HepG2 (cell line): ENCODE data around the gene SNAP23. TPM values are rescaled to one million over a fixed set of nuclear protein-coding genes. Genes with fewer than 3 reads are reported as not detected.
A peak's percentile ranks its signal among the peaks of the same experiment; 100 is the strongest.
"Not testable (repeated sequence)": the region's sequence is repeated elsewhere in the genome, so short reads cannot be mapped to it uniquely, and the experiment has no call there.

ENCODE experiments used
- ATAC-seq: fragments of 200-7000 bp; cut with Tn5 transposase; 3 replicates; pipeline ENCODE4 v1.9.1; 2020; ENCODE audit warnings: mild to moderate bottlenecking, moderate library complexity
- BruUV-seq: library from RNA; stranded (reverse); fragments of 400-500 nt; replicated peaks from 2 replicates; lab custom pipeline; 2021; lab: Mats Ljungman, UMichigan
- CTCF ChIA-PET: fragments of 300-600 bp; formaldehyde crosslinking; extraction: SDS; loops from one replicate; lab custom pipeline; 2021; ENCODE audit warnings: low total read pairs, inconsistent platforms, low intra/inter-chr PET ratio; lab: Yijun Ruan, JAX
- POLR2A ChIA-PET: fragments of 350-600 bp; sonication (Branson Sonifier 250); formaldehyde crosslinking; loops from one replicate; lab custom pipeline; 2020; ENCODE audit warnings: antibody characterized with exemption, inconsistent platforms; lab: Yijun Ruan, JAX
- DNase-seq: peaks from one replicate; pipeline ENCODE4 v3.0.0-alpha.2; 2015; ENCODE audit warnings: low spot score
- FAIRE-seq: peaks from 3 replicates; lab custom pipeline; 2011; peaks lifted over from hg19 to GRCh38; lab: Jason Lieb, UNC
- H2AFZ ChIP-seq: one replicate; pipeline ENCODE4 v1.6.1; 2011; ENCODE audit warnings: low read length, inconsistent platforms
- H3K27ac ChIP-seq: fragments of 300-600 bp; 3 replicates; pipeline ENCODE4 v1.8.0; 2011; ENCODE audit warnings: mixed run types, mild to moderate bottlenecking, mixed read lengths, low read length, inconsistent platforms; ENCODE audit not compliant: insufficient read depth; ENCODE audit errors: extremely low read length
- H3K27me3 ChIP-seq, 2 experiments: fragments of 200-600 bp in 1 of 2; 2 replicates in 1 of 2; 3 replicates in 1 of 2; pipeline versions ENCODE4 v1.6.0 to v1.8.0; 2011; ENCODE audit warnings: low read length in 2 of 2, mild to moderate bottlenecking in 2 of 2, moderate library complexity in 2 of 2, inconsistent platforms in 1 of 2; ENCODE audit not compliant: insufficient read depth in 2 of 2, control insufficient read depth in 1 of 2
- H3K36me3 ChIP-seq, 2 experiments: fragments of 200-600 bp in 1 of 2; replicated peaks in 1 of 2; 2 replicates in 1 of 2; 3 replicates in 1 of 2; pipeline versions ENCODE4 v1.5.1 to v1.8.0; 2011; ENCODE audit warnings: low read length in 2 of 2, inconsistent platforms in 1 of 2; ENCODE audit not compliant: insufficient read depth in 2 of 2, control insufficient read depth in 1 of 2
- H3K4me1 ChIP-seq: 2 replicates; pipeline ENCODE4 v1.5.1; 2012; ENCODE audit warnings: low read length, inconsistent platforms; ENCODE audit not compliant: insufficient read depth
- H3K4me2 ChIP-seq: 2 replicates; pipeline ENCODE4 v1.6.0; 2011; ENCODE audit warnings: low read depth, low read length, inconsistent platforms
- H3K4me3 ChIP-seq, 3 experiments: fragments of 200-600 bp in 1 of 3; sonication (generic), shearing (Covaris generic) in 1 of 3; replicated peaks in 1 of 3; 2 replicates each; pipeline ENCODE4 v1.5.1; 2011 to 2016; ENCODE audit warnings: low read length in 3 of 3, inconsistent platforms in 2 of 3, low read depth in 2 of 3, mild to moderate bottlenecking in 2 of 3, control low read depth in 1 of 3, mixed read lengths in 1 of 3; ENCODE audit not compliant: insufficient read depth in 1 of 3
- H3K79me2 ChIP-seq: one replicate; pipeline ENCODE4 v1.6.1; 2011; ENCODE audit warnings: low read length, inconsistent platforms; ENCODE audit not compliant: insufficient read depth
- H3K9ac ChIP-seq: 2 replicates; pipeline ENCODE4 v1.6.0; 2011; ENCODE audit warnings: mild to moderate bottlenecking, low read depth, low read length, inconsistent platforms; ENCODE audit not compliant: insufficient read depth
- H3K9me3 ChIP-seq: 2 replicates; pipeline ENCODE4 v1.5.1; 2012; ENCODE audit warnings: mild to moderate bottlenecking, low read length
- H4K20me1 ChIP-seq: 2 replicates; pipeline ENCODE4 v1.6.0; 2011; ENCODE audit warnings: inconsistent platforms, mild to moderate bottlenecking, low read length, moderate library complexity; ENCODE audit not compliant: insufficient read depth
- ATF7 ChIP-seq, 2 experiments: fragments of 450-650 bp in 1 of 2; sonication (generic) in 1 of 2; formaldehyde crosslinking in 1 of 2; IDR thresholded peaks; 2 replicates each; pipeline versions ENCODE4 v1.4.0 to v1.6.1; 2016 to 2020; ENCODE audit warnings: antibody characterized with exemption in 1 of 2, mild to moderate bottlenecking in 1 of 2, missing genetic modification reagents in 1 of 2
- WGBS: methylation state at CpG from one replicate; pipeline ENCODE4 v1.1.6; 2017; ENCODE audit warnings: low lambda C conversion rate; 5-methylcytosine and 5-hydroxymethylcytosine counted together
- in situ Hi-C: cut with HindIII; loops from 2 replicates; pipeline ENCODE4 v1.10.0; 2017; ENCODE audit warnings: low pct_unique_long_range_greater_than_20kb; ENCODE audit not compliant: extremely low pct_ligation_motif_present
- intact Hi-C: fragments of 100-400 bp; cut with micrococcal nuclease; formaldehyde crosslinking; loops from one replicate; pipeline ENCODE4 v1.10.0; 2022; ENCODE audit not compliant: unreplicated experiment
- polyA plus RNA-seq, 8 experiments: library from polyadenylated mRNA; depleted of rRNA in 3 of 8; stranded (reverse) in 7 of 8; unstranded in 1 of 8; fragments of >200 nt; fragmentation: Illumina TruSeq in 4 of 8; extraction: Trizol in 4 of 8; gene quantifications; 2 replicates each; pipeline versions ENCODE4 v1.2.1 to v1.2.3, GENCODE V29; 2011 to 2016; ENCODE audit warnings: low read depth in 4 of 8, missing spikeins in 1 of 8, mixed read lengths in 1 of 8; ENCODE audit not compliant: insufficient read depth in 1 of 8
- total RNA-seq, 5 experiments: library from RNA; depleted of rRNA; stranded (reverse); fragments of >200 nt; fragmentation: Illumina TruSeq; extraction: Trizol; gene quantifications; 2 replicates each; pipeline ENCODE4 v1.2.3, GENCODE V29; 2016; ENCODE audit warnings: low read depth in 1 of 5
- TF ChIP-seq, protein P1 (sequence below), 2 experiments: fragments of 450-650 bp in 1 of 2; sonication (generic) in 1 of 2; formaldehyde crosslinking in 1 of 2; IDR thresholded peaks; 2 replicates each; pipeline versions ENCODE4 v1.6.1 to v1.8.0; 2016 to 2022; ENCODE audit warnings: antibody characterized with exemption in 1 of 2, mild to moderate bottlenecking in 1 of 2, missing genetic modification reagents in 1 of 2

The SNAP23 gene
- total and polyA plus RNA-seq, 2 of the 13 experiments (the other 11 are each of a cell fraction or from before 2014, with no cell fraction given), result 37.0 to 101 TPM

DNA sequence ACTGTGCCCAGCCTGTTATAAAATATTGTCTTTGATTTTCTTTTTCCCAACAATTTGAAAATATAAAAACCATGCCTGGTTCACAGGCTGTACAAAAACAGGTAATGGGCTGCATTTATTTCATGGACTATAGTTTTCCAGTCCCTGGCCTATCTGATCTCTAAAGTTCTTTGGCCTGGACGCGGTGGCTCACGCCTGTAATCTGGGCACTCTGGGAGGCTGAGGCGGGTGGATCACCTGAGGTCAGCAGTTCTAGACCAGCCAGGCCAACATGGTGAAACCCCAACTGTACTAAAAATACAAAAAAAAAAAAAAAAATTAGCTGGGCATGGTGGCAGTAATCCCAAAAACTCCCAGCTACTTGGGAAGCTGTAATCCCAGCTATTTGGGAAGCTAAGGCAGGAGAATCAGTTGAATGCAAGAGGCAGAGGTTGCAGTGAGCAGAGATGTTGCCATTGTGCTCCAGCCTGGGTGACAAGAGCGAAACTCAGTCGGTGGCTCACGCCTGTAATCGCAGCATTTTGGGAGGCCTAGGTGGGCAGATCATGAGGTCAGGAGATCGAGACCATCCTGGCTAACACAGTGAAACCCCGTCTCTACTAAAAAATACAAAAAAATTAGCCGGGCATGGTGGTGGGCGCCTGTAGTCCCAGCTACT lies 61.2 kb downstream of the SNAP23 start:
- not testable (repeated sequence) for H2AFZ ChIP-seq

DNA sequence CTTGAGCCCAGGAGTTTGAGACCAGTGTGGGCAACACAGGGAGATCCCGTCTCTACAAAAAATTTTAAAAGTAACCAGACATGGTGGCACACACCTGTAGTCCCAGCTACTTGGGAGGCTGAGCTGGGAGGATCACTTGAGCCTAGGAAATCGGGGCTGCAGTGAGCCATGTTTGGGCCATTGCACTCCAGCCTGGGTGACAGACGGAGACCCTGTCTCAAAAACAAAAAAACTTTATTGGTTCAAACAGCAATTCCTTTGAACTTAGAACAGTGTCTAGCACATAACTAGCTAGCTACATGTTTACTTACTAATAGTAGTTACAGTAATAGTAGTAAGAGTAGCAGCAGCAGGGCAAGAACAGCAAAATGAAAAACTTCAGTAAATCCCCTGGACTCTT lies 63.3 kb downstream of the SNAP23 start:
- no peaks in the 10 kb centered on the region for H3K27me3 ChIP-seq
- TF ChIP-seq ATF7 (IDR thresholded peaks at IDR 0.05), result no peak
- TF ChIP-seq ATF7 (CRISPR knock-in tag; IDR thresholded peaks at IDR 0.05), result no peak
- TF ChIP-seq, protein P1, sequence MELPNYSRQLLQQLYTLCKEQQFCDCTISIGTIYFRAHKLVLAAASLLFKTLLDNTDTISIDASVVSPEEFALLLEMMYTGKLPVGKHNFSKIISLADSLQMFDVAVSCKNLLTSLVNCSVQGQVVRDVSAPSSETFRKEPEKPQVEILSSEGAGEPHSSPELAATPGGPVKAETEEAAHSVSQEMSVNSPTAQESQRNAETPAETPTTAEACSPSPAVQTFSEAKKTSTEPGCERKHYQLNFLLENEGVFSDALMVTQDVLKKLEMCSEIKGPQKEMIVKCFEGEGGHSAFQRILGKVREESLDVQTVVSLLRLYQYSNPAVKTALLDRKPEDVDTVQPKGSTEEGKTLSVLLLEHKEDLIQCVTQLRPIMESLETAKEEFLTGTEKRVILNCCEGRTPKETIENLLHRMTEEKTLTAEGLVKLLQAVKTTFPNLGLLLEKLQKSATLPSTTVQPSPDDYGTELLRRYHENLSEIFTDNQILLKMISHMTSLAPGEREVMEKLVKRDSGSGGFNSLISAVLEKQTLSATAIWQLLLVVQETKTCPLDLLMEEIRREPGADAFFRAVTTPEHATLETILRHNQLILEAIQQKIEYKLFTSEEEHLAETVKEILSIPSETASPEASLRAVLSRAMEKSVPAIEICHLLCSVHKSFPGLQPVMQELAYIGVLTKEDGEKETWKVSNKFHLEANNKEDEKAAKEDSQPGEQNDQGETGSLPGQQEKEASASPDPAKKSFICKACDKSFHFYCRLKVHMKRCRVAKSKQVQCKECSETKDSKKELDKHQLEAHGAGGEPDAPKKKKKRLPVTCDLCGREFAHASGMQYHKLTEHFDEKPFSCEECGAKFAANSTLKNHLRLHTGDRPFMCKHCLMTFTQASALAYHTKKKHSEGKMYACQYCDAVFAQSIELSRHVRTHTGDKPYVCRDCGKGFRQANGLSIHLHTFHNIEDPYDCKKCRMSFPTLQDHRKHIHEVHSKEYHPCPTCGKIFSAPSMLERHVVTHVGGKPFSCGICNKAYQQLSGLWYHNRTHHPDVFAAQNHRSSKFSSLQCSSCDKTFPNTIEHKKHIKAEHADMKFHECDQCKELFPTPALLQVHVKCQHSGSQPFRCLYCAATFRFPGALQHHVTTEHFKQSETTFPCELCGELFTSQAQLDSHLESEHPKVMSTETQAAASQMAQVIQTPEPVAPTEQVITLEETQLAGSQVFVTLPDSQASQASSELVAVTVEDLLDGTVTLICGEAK (IDR thresholded peaks at IDR 0.05), result no peak
- TF ChIP-seq, protein P1 (CRISPR knock-in tag; IDR thresholded peaks at IDR 0.05), result peak; percentile 64; the same call in 1 of the 2 replicates
- no TSS peak for BruUV-seq
- WGBS, result 98% methylated on average over 3 of the region's 3 CpGs
- no peak overlapping the region for H3K9ac ChIP-seq
- CTCF ChIA-PET, result no interaction called here
- H2AFZ ChIP-seq, result no peak overlapping the region
- H3K4me3 ChIP-seq, result no peak overlapping the region
- intact Hi-C loops (no loop called here), in situ Hi-C loops (no loop called here)
- POLR2A ChIA-PET, result no interaction called here
- FAIRE-seq, result no peak
- H3K4me1 ChIP-seq, result no peaks in the 10 kb centered on the region
- no peak overlapping the region for H3K27ac ChIP-seq
- H3K79me2 ChIP-seq, result peaks cover 3% of the 10 kb centered on the region
- peaks cover 2 to 40% of the 10 kb centered on the region in 2 experiments; a peak in 4 of 5 replicates for H3K36me3 ChIP-seq
- H3K4me2 ChIP-seq, result no peak overlapping the region
- no peak for ATAC-seq
- H3K9me3 ChIP-seq, result no peaks in the 10 kb centered on the region
- no peaks in the 10 kb centered on the region for H4K20me1 ChIP-seq
- no peak for DNase-seq

More for the DNA sequence above, 61.2 kb downstream of the SNAP23 start:
- H3K79me2 ChIP-seq, result peaks cover 17% of the 10 kb centered on the region
- DNase-seq, ATAC-seq, POLR2A ChIA-PET, H3K4me1 ChIP-seq, BruUV-seq, intact Hi-C loops, H3K9ac ChIP-seq, H3K4me3 ChIP-seq, in situ Hi-C loops, H3K4me2 ChIP-seq, H3K9me3 ChIP-seq, H3K27me3 ChIP-seq, H3K27ac ChIP-seq, H4K20me1 ChIP-seq, CTCF ChIA-PET, FAIRE-seq: not testable (repeated sequence)
- peaks cover 2 to 24% of the 10 kb centered on the region in 2 experiments; a peak in 4 of 5 replicates for H3K36me3 ChIP-seq
- 97% methylated on average over 12 of the region's 12 CpGs for WGBS
